MM.1S (cell line): Measurements from ENCODE around the gene CDKN2B-AS1.

ENCODE experiments used
- CTCF ChIP-seq: fragments of 300-600 bp; sonication (generic); IDR thresholded peaks from 2 replicates; pipeline ENCODE4 v1.5.1; 2016; ENCODE audit warnings: antibody characterized with exemption, low read length, mixed read lengths
- EZH2 ChIP-seq: fragments of 300-600 bp; sonication (generic); optimal IDR thresholded peaks from 2 replicates; pipeline ENCODE3; 2017; ENCODE audit warnings: low read depth, mild to moderate bottlenecking, antibody characterized with exemption, low read length, mixed read lengths
- EZH2phosphoT487 ChIP-seq: fragments of 300-600 bp; sonication (generic); IDR thresholded peaks from 2 replicates; pipeline ENCODE4 v1.6.1; 2018; ENCODE audit warnings: antibody characterized with exemption, low read length

- no peak for TF ChIP-seq CTCF
- TF ChIP-seq EZH2 = no peak
- TF ChIP-seq EZH2phosphoT487 = no peak
Observed at GRCh38 chr9:21972361-21972760, 22.2 kb upstream of the CDKN2B-AS1 start.
